Esophagus squamous epithelium (tissue), 5 donors: ENCODE results near the gene HEY2. TPM values are rescaled to one million over a fixed set of nuclear protein-coding genes. Genes with fewer than 3 reads are reported as not detected.

Experiments
- DNase-seq: peaks from one replicate; lab custom pipeline; 2025; lab: John Stamatoyannopoulos, UW
- H3K27ac ChIP-seq, 4 donors: fragments of 200-600 bp; sonication (generic); one replicate each; pipeline ENCODE4 v1.5.1; 2016 to 2019; ENCODE audit warnings: mild to moderate bottlenecking in 1 of 4
- H3K27me3 ChIP-seq, 4 donors: fragments of 200-600 bp; sonication (generic); 1 replicate in 3 of 4; 2 replicates in 1 of 4; pipeline versions ENCODE4 v1.5.1 to v1.6.0; 2017 to 2021; ENCODE audit warnings: antibody characterized with exemption in 1 of 4
- H3K36me3 ChIP-seq, 3 donors: fragments of 200-600 bp; sonication (generic); one replicate each; pipeline ENCODE4 v1.5.1; 2016 to 2019
- H3K4me1 ChIP-seq, 3 donors: fragments of 200-600 bp; sonication (generic); one replicate each; pipeline ENCODE4 v1.5.1; 2017 to 2019
- H3K4me3 ChIP-seq, 4 donors: fragments of 200-600 bp; sonication (generic); 1 replicate in 3 of 4; 2 replicates in 1 of 4; pipeline ENCODE4 v1.5.1; 2016 to 2019; ENCODE audit warnings: mild to moderate bottlenecking in 2 of 4, moderate library complexity in 1 of 4
- H3K9me3 ChIP-seq, 3 donors: fragments of 200-600 bp; sonication (generic); one replicate each; pipeline ENCODE4 v1.5.1; 2016 to 2019
- CTCF ChIP-seq, 6 experiments: fragments of 450-650 bp in 4 of 6; fragments of 200-600 bp in 2 of 6; sonication (generic) in 2 of 6; IDR thresholded peaks; one replicate each; pipeline ENCODE4 v1.5.1; 2016 to 2019; ENCODE audit warnings: antibody characterized with exemption in 6 of 6, mild to moderate bottlenecking in 4 of 6, moderate library complexity in 4 of 6
- POLR2A ChIP-seq, 4 donors: fragments of 450-650 bp; IDR thresholded peaks; one replicate each; pipeline ENCODE4 v1.6.1; 2017; ENCODE audit warnings: antibody characterized with exemption in 4 of 4, mild to moderate bottlenecking in 4 of 4, moderate library complexity in 3 of 4
- whole genome bisulfite sequencing, 2 donors: methylation state at CpG; one replicate each; pipeline ENCODE4 v1.1.5; 2018; 5-methylcytosine and 5-hydroxymethylcytosine counted together
- intact Hi-C: fragments of 100-400 bp; cut with DNase I; formaldehyde crosslinking; loops from one replicate; pipeline ENCODE4 v1.15.0; 2022
- total RNA-seq, 4 donors: library from RNA; depleted of rRNA; stranded (reverse); fragments of >200 nt; gene quantifications; one replicate each; pipeline ENCODE4 v1.1.0, GENCODE V29; 2016
- donor health status: DM: yes; HTN: yes; CAD: no.

The HEY2 gene
- total RNA-seq, 4 donors from 2014 or later: 0.61 to 2.8 (median 1.3) TPM; not detected in 1

DNA sequence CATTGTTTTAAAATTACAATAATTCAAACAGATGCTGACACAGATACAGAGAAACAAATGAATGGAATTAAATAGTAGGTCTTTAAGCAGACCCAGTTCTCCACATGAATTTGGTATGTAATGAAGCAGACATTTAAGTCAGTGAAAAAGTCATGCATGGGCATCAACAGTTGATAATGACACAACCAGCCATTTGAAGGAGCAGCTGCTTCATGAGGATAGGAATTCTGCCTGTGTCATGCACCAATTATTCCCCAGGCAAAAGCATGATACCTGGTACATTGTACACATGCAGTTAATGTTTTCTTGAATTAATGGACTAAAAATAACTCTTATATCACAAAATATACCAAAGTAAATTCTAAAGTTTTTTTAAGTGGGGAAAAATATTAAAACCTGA is 11.2 kb upstream of the HEY2 start:
- DNase-seq: no peak
- H3K27me3 ChIP-seq: peaks cover 0 to 10% (median 0%) of the 10 kb centered on the region in 4 donors
- H3K4me3 ChIP-seq: no peak overlapping the region
- no peak for TF ChIP-seq CTCF (IDR thresholded peaks at IDR 0.05)
- no peak for TF ChIP-seq POLR2A (IDR thresholded peaks at IDR 0.05)
- H3K4me1 ChIP-seq: no peaks in the 10 kb centered on the region
- intact Hi-C loops: no loop called here
- H3K9me3 ChIP-seq: no peaks in the 10 kb centered on the region
- H3K27ac ChIP-seq: no peak overlapping the region
- H3K36me3 ChIP-seq: no peaks in the 10 kb centered on the region

- 78 to 96% methylated on average over 1 of the region's 1 CpG for WGBS, 2 donors
- Histone ChIP-seq H3K36me3 (no peaks in the 10 kb centered on the region), H3K4me3 (no peak overlapping the region), H3K27ac (no peak overlapping the region), H3K4me1 (no peaks in the 10 kb centered on the region), H3K9me3 (no peaks in the 10 kb centered on the region), H3K27me3 (peaks cover 0 to 16% (median 0%) of the 10 kb centered on the region in 4 donors)
- TF ChIP-seq CTCF (IDR thresholded peaks at IDR 0.05) (no peak), POLR2A (IDR thresholded peaks at IDR 0.05) (no peak)
- DNase-seq: no peak
- intact Hi-C loops: no loop called here
Measured at GRCh38 chr6:125739364-125739763, 10.1 kb upstream of the HEY2 start.

DNA sequence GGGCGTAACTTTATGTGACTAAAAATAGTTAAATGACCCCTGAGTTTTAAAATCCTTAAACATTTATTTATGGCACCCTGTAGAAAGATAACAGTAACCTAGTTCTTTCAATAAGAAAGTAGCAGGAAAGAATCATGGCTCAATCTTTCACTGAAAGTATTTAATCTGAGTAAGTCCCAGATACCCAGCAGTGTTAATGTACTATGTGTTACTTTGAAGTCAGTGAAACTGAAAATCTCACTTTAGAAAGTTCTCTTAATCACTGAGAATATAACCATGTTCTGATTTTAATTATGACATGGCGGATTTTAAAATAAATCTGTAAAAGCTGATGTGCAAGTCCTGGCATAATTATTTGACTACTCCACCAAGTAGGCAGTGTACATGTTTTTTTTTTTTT is 8.1 kb upstream of the HEY2 start:
- intact Hi-C loops: no loop called here
- H3K4me1 ChIP-seq: peaks cover 0 to 7% (median 0%) of the 10 kb centered on the region in 3 donors
- H3K27me3 ChIP-seq: peaks cover 0 to 26% (median 2%) of the 10 kb centered on the region in 4 donors
- H3K27ac ChIP-seq: no peak overlapping the region
- no peaks in the 10 kb centered on the region for H3K9me3 ChIP-seq
- no peak for TF ChIP-seq POLR2A (IDR thresholded peaks at IDR 0.05)
- TF ChIP-seq CTCF (IDR thresholded peaks at IDR 0.05): no peak
- no peak for DNase-seq
- WGBS, 2 donors: 87 to 89% methylated on average over 2 of the region's 2 CpGs
- H3K4me3 ChIP-seq: no peak overlapping the region
- no peaks in the 10 kb centered on the region for H3K36me3 ChIP-seq

DNA sequence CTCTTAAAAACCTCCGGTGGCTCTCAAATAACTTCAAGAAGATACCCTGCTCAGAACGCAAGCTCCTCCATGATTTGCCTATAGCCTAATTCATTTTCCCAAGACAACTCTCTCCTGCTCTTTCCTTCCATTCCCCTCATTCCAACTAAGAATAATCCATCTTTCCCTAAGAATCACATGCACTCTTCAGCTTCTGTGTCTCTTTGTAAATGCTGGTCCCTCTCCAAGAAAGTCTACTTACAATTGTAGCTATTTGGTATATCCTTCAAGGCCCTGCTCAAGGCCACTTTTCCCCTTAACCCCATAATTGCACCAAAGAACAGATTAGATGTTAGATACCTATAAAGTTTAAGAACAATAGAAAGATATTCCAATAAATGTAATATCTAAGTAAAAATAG is 7.4 kb upstream of the HEY2 start:
- Histone ChIP-seq H3K4me3 (no peak overlapping the region), H3K4me1 (peaks cover 0 to 14% (median 1%) of the 10 kb centered on the region in 3 donors), H3K36me3 (no peaks in the 10 kb centered on the region), H3K27ac (peak overlapping the region in 2 of 4 donors; percentile 11 to 32), H3K9me3 (no peaks in the 10 kb centered on the region), H3K27me3 (peaks cover 0 to 33% (median 2%) of the 10 kb centered on the region in 4 donors)
- TF ChIP-seq CTCF (IDR thresholded peaks at IDR 0.05) (no peak), POLR2A (IDR thresholded peaks at IDR 0.05) (no peak)
- WGBS, 2 donors: 84 to 93% methylated on average over 2 of the region's 2 CpGs
- no peak for DNase-seq
- intact Hi-C loops: no loop called here

DNA sequence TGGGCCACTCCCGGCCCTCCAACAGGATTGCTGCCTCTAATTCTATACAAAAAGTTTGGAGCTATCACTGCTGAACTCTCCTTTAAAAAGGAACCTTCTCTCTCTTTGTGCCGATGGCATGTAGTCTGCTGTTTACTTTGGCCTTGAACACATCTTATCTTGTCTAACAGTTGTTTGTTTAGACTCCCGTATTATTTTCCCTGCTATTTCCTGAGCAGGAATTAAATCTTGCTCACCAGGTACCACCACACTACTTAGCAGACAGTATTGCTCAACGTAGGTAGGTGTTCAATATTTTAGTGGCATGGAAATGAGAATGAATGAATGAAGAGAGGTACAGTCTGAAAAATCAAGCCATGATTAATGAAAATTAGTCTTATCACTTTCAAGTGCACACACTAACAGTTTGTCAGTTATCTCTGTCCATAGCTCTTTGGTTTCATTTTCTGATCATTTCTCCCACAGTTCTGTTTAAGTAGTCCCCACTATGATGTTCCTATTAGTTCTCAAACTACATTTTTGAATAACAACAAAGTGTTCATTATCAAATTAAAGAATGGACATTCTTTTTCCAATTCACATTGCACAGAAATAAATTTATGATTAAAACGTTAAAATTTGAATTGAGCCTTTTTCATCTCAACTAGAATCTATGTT is 6.8 kb upstream of the HEY2 start:
- 44% methylated on average over 5 of the region's 5 CpGs for WGBS, 2 donors

More for the DNA sequence above, 6.8 kb upstream of the HEY2 start:
- H3K4me3 ChIP-seq: no peak overlapping the region
- no peaks in the 10 kb centered on the region for H3K9me3 ChIP-seq
- TF ChIP-seq POLR2A (IDR thresholded peaks at IDR 0.05) (no peak), CTCF (IDR thresholded peaks at IDR 0.05) (no peak)
- H3K27me3 ChIP-seq: peaks cover 0 to 39% (median 4%) of the 10 kb centered on the region in 4 donors
- no peak for DNase-seq
- intact Hi-C loops: no loop called here
- H3K36me3 ChIP-seq: no peaks in the 10 kb centered on the region
- peaks cover 0 to 20% (median 7%) of the 10 kb centered on the region in 3 donors for H3K4me1 ChIP-seq
- H3K27ac ChIP-seq: peak overlapping the region in 2 of 4 donors; percentile 11 to 32
